NB4 (cell line): ENCODE results near the gene NCAPG2.

Experiments used
- CTCF ChIP-seq: IDR thresholded peaks from one replicate; pipeline ENCODE4 v1.5.1; 2012; ENCODE audit warnings: low read depth, low read length
- POLR2A ChIP-seq: IDR thresholded peaks from 2 replicates; pipeline ENCODE4 v1.6.1; 2011; ENCODE audit warnings: mild to moderate bottlenecking; ENCODE audit not compliant: insufficient read length; ENCODE audit errors: extremely low read depth

- TF ChIP-seq CTCF (no peak), POLR2A (no peak)
Measured at GRCh38 chr7:158587162-158588084, 117.2 kb downstream of the NCAPG2 start, which contains the start of gene PTPRN2.
